Renal cortex interstitium (tissue), 11 donors: Measurements from ENCODE around the gene GGACT. TPM values are rescaled to one million over a fixed set of nuclear protein-coding genes. Genes with fewer than 3 reads are reported as not detected.

Source experiments
- DNase-seq, 11 donors: peaks; one replicate each; pipeline ENCODE4 v3.0.0-alpha.2; 2013; ENCODE audit warnings: low read depth in 9 of 11, low spot score in 4 of 11; ENCODE audit errors: extremely low read depth in 1 of 11
- polyA plus RNA-seq, 3 donors: library from polyadenylated mRNA; unstranded; fragments of 120-200 nt; gene quantifications; one replicate each; pipeline ENCODE4 v1.2.1, GENCODE V29; 2013; ENCODE audit not compliant: insufficient read length in 3 of 3

GGACT gene
- polyA plus RNA-seq, 3 donors: 5.5 to 6.3 (median 5.8) TPM

DNA sequence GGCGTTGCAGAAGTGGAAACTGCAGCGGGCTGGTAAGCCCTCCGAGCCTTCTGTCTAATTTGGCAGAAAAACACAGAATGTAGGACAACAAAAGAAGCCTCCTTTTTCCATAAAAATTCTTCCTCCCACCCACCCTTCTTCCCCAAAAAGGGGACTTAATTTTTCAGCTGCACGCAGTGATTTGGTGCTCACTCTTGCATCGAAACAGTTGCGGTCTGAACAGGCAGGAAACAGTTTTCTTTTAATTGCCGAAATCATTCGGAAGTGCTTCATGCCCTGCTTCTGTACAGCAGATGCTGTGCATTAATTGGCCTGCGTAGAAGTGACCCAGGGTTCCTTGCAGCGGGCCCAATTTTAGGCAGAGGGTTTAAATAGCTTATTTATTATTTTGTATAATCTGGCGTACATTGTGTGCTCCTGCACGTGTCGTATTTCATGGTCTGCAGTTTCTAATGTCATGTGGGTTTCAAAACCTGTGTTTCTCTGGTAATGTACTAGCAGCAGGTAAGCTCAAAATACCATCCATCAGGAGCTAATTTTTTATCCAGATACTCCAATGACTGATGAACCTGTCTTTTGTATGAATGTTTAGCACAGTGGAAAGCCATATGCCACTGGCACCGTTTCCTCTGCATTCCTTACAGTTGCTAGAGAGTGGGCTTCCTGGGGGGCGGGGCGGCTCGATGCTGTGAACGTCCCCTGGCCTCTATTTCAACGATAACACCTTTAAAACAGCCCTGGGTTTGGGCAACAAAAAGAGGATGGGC lies 66.6 kb downstream of the GGACT start:
- no peak for DNase-seq

DNA sequence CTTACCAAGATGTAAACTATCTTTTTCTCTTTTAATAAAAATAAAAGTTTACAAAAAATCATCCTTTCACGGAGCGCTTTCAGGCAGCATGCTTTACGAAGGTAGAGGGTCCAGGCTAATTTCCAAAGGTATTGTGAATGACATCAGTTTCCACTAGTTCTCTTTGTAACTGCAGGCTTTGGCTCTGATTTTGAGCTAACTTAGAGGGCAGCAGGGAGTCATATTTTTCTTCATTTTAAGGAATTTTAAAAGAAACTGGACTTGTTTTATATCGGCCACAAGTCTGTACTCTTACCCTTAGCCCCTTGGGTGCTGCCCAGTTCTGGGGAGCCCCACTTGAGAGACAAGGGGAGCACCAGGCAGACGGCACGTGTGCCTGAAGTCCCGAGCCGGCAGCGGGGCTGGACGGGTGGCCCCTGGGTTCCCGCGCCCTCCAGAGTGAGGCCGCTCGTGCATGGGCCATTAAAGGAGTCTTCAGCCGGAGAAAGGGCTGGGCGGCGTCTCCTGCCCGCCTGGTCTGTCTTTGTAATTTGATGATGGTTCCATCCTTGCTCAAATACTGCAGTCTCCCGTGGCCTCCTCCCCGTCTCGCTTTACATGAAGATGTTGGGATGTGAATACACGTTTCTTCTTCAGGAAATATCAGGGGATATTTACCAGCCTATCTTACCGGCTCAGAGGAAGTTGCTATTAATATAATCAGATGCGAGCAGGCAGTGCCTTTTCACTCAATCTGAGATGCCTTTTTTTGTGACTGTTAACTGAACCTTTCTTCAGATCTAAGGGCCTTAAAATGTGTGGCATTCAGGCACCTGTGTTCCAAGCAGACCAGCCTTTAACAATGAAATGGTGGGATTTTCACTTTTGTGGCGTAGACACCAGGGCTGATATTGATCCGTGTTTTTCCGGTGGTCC lies 67.4 kb downstream of the GGACT start:
- DNase-seq: peak in 1 of 11 donors; percentile 44

DNA sequence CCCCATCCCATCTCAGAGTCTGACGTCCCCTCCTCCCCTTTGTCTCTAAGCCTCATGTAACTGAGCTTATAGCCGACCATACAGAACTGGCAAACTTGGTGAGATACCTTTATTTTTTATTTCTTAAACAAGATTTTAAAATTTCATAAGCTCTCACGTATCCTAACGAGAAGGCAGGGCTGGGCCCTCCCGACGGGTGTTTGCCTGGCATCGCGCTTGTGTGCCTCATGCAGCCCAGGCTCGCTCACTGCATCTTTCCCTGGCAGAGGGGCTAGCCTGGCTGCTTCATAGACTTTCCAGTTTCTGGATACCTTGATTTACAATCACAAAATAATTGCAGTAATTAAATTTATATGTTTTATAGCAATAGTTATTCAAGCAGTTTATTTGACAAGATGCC lies 69.0 kb downstream of the GGACT start:
- DNase-seq: no peak

DNA sequence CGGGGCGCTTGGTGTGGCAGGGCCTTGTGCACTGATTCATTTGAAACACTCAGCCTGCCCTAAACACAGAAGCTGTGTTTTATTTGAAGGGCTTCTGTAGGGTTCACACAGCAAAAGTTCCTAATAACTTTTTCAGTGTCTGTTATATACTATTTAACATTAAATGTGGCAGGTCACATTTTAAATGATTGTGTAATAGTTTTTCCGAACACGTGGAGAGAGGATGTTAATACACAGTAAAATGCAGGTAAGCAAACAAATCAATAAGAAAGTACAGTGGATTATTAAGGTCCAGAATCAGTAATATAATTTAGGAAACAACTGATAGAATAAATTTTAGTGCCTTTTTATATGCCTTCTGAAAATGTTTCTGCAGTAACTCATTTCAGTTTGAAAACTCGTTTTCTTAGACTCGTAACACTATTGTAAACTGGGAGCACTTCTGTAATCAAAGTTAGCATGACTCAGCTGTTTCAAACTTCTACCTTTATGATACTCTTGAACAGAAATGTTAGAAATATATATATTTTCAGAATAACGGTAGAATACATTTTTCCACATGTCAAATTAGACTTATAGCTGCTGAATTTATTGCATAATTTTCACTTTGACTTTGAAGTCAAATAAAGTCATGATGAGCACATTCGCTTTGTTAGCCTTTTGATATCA lies 70.1 kb downstream of the GGACT start:
- DNase-seq: no peak

DNA sequence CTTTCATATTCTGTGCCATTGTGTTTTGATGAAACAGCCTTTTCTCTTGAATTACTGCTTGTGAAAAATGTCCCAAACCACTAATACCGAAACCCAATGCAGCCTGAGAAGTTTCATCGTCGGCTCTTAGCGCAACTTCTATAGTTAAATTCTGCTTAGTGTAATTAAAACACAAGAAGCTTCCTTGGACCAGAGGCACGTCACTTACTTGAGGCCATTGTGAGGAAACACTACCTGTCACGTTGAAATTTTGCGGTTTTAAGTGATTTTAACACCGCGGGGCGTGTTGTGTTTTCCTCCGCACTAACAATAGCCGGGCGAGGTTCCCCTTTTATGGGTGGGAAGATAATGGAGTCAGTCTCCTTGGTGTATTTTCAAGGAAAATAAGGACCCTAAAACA lies 70.9 kb downstream of the GGACT start:
- no peak for DNase-seq

DNA sequence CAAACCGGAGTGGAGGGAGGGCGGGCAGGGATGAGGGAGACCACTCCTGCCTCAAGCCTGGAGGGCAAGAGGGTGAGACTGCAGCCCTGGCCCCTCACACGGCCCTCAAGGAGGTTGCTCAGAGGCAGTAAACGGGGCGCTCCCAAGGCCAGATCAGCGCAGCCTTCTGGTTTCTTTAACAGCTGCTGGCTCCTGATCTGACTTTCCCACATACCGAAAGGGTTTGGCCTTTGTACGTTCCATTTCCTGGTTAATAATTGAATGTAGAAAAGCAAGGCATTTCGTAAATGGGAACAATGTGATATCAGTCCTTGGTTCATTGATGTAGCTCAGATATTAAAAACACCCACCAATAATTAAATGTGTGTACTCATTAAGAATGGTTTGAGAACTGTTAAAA lies 71.5 kb downstream of the GGACT start:
- DNase-seq: no peak

DNA sequence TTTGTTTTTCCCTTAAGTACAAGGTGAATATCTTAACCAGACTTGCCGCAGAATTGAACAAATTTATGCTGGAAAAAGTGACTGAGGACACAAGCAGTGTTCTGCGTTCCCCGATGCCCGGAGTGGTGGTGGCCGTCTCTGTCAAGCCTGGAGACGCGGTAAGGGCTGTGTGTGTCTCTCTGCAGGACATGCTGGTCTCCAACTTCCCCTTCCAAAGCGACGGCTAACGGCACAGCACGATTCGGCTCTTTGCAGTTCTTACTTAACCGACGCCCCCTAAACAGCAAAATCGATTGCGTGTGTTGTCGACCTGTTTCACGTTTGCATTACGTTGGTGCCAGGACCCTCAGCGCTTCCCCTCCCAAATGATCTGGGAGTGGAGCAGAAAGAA lies 73.2 kb downstream of the GGACT start:
- no peak for DNase-seq

DNA sequence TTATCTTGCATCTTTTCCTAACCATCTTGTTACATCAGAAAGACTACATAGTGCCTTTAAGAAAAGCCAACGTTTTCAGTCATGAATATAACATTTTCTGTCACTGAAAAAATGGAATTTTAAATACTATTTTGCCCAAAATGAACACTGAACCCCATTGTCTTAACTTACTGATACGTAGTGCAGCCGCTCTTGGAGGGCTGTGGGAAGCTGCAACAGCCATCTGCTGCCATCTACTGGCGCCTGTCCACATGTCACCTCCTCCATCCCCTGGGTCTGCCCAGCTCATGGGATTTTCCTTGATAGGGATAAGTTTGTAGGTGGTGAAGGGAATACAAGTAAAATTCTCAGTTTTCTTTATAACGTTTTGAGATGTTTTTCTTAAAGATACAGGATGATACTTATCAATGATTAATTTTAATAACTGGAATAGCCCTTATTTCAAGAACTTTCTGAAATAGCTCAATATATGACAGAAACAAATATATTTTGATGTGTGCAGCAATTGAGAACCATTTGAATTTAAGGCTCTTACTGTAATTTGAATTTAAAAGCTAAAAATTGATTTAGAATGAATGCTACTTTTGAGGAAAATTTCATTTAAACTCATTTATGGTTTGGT lies 73.7 kb downstream of the GGACT start:
- peak in 10 of 11 donors; percentile 54 to 79 (median 67) for DNase-seq

DNA sequence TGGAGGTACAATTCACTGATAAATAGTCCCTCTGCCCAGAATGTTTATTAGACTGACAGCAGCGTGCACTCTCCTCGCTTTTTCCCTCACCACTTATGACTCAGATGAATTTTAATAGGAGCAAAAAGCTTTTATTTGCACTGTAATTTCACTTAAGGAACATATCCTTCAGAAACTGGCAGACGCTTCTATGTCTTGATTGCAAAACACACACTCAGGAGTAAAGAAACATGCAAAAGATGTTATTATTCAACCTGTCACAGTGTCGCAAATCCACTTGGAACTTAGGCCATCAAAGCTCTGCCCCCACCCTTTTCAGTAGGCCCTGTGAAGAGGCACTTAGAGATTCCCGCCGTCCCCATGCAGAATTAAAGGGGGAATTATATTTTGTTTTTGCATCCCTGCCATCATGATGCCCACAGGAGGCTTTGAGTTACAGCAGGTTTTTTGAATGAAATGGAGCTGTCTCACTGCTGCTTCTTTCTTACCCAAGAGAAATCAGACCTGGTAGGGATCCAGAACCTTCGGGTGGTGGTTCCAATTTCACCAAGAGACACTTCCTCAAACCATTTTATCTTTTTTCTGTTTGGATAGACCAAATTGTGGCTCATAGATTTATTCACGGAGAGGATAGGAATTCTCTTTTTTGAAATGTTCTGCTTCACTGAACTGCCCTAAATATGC lies 74.5 kb downstream of the GGACT start:
- DNase-seq: no peak

DNA sequence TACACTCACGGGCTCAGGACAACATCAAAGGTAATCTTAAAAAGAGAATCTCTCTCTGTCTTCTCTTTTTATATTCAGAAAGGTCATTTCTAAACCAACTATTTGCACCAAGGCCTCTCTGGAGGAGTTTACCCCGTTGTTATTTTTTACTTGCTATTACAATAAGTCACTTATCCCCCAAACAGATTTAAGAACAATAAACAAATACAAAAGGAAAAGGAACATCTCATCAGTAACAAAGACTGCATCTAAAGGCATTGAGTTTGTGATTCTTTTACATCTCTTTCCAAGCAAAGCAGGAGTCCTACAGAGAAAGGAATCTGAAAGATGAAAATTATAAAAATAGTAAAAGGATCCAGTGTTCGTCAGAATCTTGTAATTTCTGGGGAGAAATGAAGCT lies 75.4 kb downstream of the GGACT start:
- DNase-seq: no peak

DNA sequence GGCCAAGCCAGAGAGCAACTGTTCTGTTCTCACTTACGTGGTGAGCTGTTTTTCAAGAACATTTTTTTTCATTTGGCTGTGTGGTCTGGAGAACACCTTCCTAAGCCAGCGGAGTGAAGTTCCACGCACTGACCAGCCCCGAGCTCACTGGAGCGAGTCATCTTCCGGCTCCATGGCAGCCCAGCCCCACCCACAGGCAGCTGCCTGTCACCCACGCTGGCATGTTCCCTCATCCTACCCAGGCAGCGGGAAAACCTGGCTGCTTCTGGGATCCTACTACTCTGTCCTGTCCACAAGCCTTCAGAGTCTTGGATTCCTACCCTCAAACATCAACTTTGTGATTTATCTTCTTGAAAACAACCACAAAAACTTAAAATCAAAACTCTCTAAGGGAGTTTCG lies 76.2 kb downstream of the GGACT start:
- no peak for DNase-seq

DNA sequence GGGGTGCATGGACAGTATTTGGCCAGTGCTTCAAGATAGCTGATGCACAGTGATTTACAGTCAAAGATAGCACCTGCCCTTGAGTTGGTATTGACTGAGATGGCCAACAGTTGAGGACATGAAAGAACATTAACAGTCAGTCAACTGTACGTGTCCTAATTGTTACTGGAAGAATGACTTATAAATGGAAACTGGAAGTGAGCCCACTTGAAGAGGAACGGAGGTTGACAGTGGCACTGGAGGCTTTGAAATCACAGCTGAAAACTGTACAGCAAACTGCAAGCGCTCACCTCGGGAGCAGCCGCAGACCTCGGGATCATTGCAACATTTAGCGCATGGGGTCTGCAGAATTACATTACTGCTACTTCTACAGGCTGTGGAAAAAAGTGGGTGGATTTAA lies 77.1 kb downstream of the GGACT start:
- no peak for DNase-seq

DNA sequence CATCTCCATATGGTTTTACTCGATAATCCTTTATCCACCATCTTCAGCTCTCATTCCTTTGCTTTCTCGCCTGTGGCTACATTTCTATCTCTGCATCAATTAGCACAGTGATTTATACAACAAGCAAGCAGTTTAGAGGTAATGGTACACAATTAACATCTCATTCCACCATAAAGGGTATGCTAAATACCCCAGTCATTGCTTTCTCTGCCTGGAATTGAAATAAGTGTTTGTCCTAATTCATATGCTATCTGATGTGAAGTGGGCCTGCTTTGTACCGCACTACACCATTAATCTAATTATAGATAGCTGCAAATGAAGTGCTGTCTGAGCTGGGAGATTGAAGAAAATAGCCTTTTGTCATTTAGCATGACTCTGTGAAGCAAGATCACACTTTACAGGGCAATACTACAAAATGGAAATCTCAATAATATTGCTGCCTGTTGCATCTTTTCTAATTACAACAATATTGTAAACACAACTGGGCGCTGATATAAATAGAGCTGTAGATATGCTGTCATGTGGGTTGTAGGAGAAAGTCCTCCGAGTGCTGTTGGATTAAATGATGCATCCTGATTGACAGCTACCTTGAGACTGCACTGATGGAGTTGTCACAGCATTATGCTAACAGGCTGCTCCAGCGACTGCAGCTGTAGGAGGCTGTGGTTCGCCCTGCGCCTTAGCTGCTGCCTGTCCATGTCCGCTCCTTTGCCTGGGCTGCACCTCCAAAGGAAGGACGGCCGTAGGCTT lies 78.2 kb downstream of the GGACT start:
- no peak for DNase-seq

DNA sequence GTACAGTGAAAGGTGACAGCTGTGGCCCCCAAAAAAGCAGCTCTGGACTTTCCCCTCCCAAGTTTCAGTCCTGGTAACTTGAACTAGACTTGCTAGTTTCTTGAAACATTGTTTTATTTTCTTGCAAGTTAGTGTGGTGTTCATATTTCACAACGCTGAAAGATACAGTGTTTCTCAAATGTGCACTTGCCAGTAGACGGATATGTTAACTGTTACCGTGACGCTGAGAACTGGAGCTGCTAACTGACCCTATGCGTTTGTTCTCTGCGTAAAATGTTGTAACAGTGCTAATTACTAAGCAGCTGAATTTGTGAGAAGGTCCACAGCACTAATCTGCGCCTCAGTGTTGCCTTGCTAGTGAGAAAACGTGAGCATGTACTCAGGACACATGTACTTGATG lies 79.6 kb downstream of the GGACT start:
- DNase-seq: no peak

DNA sequence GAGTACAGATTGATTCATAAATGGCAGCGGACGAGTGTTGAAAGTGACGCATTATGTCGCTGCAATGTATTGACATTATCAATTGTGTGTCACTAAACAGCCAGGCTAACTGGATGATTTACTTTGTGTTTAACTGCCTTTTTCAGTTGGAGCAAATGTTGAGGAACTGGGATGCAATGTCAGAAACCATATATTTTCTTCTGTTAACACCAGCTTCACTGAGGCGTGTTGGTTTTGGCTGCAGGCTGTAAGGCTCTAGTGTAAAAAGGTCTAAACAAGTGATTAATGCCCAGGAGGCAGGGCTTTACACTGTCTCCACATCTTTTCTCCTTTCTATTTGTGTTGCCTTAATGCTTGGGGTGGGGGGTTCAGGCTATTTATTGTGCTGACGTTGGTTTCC lies 80.1 kb downstream of the GGACT start:
- DNase-seq: peak in 1 of 11 donors; percentile 59

DNA sequence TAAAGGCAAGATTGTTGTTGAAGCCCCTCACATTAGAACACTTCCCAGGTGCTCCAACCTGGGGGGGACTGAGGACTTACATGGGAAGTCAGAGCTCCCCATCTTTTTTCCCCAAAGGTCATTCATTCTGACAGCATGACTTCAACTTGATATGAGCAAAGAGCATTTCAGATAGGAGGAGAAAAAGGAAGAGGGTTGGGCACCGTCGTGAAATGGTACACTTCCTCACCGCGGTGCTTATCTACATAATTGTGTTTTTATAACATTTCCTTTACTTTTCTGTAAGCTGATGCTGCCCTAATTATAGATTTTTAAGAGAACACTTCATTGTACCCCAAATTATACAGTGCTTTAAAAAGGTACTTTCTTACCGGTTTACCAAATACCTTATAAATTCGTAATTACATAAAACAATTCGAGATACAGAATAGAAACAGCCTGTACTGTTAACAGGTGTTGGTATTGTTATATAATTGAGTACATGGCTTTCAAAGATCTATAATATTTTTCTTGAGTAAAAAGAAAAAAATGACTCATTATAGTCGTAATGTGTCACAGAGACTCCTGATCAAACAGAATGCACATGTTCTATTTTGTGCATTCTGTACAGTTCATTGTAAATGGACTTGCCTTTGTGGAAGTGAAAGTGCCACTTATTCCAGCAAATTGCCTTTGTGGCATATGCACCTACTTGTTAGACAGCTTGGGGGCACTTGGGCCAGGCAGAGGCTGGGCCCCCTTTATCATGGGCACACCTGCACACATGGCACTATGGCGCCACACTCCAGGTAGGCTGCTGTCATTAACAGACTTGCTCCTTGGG lies 81.8 kb downstream of the GGACT start:
- no peak for DNase-seq

DNA sequence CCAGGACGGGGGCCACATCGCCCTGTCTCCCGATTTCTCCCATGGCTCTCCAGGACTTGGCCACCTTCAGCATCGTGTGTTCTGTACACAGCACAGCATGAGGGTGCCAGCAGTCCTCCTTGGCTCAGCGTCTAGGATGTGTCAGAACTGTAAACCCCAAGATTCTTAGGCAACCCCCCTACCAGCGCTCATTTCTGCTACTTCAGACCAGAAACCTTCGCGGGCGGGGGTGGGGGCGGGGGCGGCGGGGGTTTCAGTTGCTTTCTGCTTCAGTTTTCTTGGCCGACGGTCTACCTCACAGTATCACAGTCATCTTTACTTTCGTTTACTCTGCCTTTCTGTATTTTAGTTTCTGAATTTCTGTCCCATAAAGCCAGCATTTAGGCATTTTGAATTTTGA lies 82.4 kb downstream of the GGACT start:
- no peak for DNase-seq
